Stimulated activated naive CD8-positive, alpha-beta T cell treated with anti-CD3 and anti-CD28 coated beads, Interleukin-15, Interleukin-2, amounts not matched to agents 100 U/mL and 50 U/mL, for 24 hours (primary cell): Measurements from ENCODE around the gene ARHGEF4.
A peak's percentile ranks its signal among the peaks of the same experiment; 100 is the strongest.
"Not testable (repeated sequence)": the region's sequence is repeated elsewhere in the genome, so short reads cannot be mapped to it uniquely, and the experiment has no call there.

Source experiments
- ATAC-seq: fragments of 150-1000 bp; cut with Tn5 transposase; one replicate; pipeline ENCODE4 v1.10.0; 2021
- DNase-seq: peaks from one replicate; pipeline ENCODE4 v3.0.0; 2021

ARHGEF4 gene

DNA sequence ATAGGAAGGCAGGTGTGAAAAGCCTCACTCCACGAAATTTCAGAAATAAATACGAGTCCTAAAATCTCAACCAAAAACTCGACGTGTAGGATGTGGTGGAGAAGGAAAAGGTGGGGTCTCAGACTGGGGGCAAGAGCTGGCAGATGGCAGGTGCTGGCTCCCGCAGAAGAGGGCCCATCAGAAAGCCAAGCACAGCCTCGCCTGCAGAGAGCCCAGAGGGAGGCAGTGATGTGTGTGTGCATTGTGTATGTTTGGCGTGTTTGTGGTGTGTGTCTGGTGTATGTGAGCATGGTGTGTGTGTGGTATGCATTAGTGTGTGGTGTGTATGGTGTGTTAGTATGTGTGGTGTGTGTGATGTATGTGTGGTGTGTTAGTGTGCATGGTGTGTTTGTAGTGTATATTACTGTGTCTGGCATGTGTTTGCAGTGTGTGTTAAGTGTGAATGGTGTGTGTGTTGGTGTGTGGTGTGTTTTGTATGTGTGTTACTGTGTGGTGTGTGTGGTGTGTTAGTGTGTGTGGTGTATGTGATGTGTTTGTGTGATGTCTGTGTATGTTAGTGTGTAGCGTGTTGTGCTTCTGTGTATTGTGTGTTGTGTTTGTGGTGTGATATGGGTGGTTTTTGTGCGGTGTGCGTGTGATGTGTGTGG is 140.0 kb downstream of the ARHGEF4 start:
- no peak for DNase-seq
- ATAC-seq, result no peak

DNA sequence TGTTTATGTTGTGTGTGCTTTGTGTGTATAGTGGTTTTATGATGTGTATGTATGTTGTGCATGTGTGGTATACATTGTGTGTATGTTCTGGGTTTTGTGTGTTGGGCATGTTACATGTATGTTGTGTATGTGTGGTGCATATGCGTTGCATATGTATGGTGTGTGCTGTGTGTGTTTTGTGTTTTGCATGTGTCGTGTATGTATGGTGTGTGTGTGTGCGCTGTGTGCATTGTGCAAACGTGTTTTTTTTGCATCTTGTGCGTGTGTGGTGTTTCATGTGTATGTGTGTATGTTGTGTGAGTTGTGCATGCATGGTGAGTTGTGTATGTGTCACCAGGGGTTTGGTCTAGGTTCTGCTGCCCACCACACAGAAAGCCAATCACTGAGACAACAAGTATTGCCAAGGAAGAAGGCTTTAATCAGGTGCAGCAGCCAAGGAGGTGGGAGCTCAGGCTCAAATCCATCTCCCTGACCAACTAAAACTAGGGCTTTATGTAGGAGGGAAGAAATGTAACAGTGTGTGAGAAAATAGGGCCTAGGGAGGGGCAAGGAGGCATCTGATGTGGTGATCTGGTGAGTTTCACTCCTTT is 140.8 kb downstream of the ARHGEF4 start:
- ATAC-seq (no peak), DNase-seq (no peak)

DNA sequence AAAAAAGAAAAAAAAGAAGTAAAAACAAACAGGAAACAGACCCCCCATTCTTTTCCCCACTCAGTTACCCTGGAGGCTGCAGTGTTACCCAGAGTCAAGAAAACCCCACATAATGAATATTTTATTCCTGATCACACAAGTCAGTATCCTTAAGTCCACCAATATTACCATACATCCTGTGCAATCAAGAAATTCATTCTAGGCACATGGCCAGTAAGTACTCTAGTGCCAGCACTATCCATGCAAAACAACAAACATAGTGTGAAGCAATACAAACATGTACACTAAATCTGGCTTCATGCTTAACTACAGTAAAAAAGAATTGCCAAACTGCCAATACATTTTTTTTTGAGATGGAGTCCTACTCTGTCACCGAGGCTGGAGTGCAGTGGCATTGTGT is 145.0 kb downstream of the ARHGEF4 start:
- ATAC-seq, result no peak
- no peak for DNase-seq

DNA sequence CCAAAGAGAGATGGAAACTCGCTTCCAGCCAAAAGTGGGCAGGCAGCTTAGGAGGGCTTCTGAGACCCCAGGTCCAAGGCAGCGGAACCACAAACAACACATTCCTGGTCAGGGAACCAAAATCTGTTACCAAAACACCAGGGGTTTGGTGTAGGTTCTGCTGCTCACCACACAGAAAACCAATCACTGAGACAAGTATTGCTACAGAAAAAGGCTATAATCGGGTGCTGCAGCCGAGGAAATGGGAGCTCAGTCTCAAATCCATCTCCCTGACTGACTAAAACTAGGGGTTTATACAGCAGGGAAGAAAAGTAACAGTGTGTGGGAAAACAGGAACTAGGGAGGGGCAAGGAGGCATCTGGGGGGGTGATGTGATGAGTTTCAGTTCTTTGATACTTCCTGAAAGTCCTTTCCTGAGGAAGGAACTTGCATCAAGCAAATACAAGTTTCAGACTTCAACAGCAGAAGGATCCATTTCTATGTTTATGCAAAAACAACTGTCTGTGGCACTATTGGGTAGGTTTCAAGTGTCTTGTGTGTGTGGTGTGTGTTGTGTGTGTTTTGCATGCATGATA is 148.6 kb downstream of the ARHGEF4 start:
- DNase-seq (no peak), ATAC-seq (no peak)

DNA sequence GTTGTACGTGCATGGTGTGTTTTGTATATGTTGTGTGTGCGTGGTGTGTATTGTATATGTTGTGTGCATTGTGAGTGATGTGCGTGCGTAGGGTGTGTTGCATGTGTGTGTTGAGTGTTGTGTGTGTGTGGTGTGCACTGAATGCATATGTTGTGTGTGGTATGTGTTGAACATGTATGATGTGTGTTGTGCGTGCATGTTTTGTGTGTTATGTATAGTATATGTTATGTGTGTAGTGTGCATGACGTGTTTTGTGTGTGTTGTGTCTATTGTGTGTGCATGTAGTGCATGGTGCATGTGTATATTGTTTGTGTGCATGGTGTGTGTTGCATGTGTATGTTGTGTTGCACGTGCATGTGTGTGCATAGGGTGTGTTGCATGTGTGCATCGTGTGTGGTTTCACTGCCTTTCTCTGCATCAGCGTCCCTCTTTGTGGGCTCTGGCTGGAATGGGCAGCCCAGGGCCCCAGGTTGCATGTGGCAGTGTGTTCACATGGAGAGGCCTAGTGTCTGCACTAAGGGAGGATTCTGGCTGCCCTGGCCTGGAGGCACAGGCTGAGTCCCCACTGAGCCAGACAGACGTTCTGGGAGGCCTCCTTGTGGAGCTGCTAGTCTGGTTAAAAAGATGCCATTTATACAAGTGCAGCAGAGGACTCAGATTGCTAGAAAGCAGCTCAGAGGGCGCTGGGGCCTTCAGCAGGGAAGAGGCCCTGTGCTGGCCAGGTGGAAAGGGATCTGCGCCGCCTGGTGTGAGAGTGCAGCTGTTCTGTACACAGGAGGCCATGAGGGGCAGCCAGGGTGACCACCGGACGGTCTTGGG is 149.3 kb downstream of the ARHGEF4 start:
- ATAC-seq (no peak), DNase-seq (no peak)

DNA sequence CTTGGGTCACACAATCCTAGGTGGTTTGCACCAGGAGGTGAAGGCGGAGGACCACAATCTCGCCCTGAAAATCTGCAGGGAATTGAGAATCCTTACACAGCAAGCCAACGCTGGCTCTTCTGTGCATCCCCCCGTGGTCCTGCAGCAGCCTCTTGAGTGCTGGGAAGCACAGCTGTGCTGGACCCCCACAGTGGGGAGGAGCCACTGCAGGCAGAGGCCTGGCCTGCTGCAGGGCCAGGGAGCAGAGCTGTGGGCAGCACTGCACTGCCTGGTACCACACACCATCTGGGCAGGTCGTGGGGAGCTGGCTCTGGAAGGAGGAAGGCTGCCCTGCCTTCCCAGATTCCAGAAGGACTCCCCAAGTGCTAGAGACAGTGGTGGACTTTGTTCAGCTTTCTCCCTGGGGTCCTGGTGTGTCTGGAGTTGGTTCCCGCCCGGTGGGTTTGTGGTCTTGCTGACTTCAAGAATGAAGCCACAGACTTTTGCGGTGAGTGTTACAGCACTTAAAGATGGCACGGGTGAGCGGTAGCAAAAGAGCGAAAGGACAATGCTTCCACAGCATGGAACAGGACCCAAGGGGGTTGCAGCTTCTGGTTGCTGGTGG is 150.3 kb downstream of the ARHGEF4 start:
- ATAC-seq, result no peak
- DNase-seq, result no peak

DNA sequence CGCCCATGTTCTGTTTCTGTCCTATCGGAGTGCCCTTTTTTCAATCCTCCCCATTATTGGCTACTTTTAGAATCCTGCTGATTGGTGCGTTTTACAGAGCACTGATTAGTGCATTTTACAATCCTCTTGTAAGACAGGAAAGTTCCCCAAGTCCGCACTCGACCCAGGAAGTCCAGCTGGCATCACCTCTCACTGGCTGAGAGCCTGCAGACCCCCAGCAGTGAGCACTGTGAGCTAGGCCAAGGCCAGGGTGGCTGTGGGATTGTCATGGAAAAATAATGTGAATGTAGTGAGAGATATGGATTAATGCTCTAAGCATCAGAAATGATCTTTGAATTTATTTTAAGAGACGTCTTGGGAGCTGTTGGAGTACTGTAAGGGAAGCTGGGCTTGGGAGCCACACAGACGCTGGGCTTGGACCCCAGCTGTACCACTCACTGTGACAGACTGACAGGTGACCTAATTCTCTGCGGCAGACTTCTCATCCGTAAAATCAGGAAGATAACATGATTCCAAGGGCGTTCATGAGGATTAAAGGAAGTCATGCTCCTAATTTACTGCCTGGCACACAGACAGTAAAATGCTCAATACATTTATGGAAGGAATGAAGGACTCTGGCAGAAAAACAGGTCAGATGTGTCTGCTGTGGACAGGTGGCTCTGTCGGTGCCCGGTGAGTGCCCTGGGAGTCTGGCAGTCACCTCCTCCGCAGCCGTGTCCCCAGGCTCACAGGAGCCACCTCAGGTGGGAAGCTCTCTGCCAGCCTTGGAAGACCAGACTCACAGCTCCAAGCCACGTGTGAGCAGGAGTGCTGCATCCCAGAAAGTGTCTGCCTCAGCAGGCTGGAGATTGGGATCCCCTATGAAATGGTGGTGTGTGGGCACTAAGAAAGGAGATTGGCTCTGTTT is 151.1 kb downstream of the ARHGEF4 start:
- no peak for DNase-seq
- no peak for ATAC-seq

DNA sequence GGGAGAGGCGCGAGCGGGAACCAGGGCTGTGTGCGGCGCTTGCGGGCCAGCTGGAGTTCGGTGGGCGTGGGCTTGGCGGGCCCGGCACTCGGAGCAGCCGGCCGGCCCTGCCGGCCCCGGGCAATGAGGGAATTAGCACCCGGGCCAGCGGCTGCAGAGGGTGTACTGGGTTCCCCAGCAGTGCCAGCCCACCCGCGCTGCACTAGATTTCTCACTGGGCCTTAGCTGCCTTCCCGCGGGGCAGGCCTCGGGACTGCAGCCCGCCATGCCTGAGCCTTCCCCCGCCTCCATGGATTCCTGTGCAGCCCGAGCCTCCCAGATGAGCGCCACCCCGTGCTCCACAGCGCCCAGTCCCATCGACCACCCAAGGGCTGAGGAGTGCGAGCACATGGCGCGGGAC is 154.7 kb downstream of the ARHGEF4 start:
- not testable (repeated sequence) for DNase-seq, ATAC-seq

DNA sequence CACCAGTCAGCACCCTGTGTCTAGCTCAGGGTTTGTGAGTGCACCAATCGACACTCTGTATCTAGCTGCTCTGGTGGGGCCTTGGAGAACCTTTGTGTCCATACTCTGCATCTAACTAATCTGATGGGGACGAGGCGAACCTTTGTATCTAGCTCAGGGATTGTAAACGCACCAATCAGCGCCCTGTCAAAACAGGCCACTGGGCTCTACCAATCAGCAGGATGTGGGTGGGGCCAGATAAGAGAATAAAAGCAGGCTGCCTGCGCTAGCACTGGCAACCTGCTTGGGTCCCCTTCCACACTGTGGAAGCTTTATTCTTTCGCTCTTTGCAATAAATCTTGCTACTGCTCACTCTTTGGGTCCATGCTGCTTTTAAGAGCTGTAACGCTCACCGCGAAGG is 155.3 kb downstream of the ARHGEF4 start:
- not testable (repeated sequence) for DNase-seq, ATAC-seq

DNA sequence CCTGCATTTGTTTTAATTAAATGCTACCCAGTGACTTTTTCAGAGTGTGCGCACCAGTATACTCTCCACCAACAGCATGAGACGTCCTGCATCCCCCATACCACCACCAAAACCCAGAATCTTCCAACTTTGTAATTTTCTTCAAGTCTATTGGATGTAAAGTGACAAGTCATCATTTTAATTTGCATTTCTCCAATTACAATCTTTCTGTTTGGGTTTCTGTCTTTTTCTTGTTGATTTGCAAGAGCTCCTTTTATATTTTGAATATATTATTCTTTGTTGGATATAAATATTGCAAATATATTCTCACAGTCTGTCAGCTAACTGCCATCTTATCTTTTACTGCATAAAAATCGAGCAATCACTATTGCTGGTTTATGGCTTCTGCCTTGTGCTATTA is 160.0 kb downstream of the ARHGEF4 start:
- no peak for ATAC-seq

DNA sequence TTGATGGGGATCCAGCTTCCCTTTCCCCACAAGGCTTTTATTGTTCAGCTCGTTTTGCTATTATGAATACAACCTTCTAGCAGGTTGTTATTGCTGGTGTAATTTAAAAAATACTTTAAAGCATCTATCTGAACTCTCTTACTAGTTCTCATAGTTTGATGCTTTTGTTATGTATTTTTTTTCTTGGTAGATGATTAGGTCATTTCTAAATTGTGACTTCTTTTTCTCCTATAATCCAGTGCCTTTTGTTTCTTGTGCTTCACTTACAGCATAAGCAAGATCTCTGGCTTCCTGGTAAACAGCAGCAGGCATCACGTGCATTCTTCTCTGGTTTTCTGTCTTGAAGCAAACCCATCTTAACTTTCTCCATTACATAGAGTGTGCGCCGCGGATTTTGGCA is 160.5 kb downstream of the ARHGEF4 start:
- DNase-seq (no peak), ATAC-seq (no peak)

More for the DNA sequence above, 160.0 kb downstream of the ARHGEF4 start:
- DNase-seq, result no peak

DNA sequence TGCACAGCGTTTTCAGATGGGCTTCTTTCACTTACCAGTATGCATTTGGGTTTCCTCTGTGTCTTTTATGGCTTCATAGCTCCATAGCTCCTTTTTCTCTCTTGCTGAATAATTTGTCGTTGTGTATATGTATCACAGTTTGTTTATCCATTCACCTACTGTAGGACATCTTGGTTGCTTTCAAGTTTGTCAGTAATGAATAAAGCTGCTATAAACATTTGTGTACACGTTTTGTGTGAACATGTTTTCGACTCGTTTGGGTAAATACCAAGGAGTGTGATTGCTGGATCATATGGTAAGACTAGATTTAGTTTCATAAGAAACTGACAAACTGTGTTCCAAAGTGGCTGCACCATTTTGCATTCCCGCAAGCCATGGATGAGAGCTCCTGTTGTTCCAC is 161.8 kb downstream of the ARHGEF4 start:
- ATAC-seq (no peak), DNase-seq (no peak)

DNA sequence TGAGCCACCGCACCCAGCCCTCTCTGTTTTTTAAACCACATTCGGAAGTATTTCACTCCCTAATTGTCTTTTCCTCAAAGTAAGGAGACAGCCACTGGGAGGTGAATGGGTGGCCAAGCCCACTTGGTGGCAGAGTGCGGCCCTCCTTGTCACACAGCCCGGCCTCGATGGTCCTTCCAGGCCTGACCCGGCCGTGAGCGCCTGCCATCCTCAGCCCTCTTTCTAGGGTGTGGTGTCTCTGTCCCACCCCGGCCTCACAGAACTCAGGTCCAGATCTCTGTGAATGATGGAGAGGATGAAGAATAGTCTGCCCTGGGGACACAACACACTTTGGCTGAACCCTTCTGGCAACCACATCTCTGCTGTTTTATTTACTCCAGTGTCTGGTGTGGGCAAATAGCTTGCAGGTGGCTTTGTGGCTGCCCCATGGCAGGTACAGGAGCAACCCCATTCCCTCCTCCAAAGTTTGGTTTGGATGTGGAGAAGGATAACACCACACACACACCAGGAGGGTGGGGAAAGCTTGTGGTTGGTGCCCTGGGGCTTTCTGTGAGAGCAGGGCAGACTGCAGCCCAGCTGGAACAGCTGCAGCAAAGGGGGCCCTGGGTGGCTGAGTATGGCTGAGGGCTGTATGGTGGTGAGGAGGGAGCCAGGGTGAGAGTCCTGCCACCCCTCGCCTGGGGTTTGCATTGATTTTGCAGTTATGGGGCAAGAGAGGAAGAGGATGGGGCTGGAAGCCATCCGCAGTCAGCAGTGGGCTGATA is 167.9 kb downstream of the ARHGEF4 start:
- ATAC-seq, result no peak

DNA sequence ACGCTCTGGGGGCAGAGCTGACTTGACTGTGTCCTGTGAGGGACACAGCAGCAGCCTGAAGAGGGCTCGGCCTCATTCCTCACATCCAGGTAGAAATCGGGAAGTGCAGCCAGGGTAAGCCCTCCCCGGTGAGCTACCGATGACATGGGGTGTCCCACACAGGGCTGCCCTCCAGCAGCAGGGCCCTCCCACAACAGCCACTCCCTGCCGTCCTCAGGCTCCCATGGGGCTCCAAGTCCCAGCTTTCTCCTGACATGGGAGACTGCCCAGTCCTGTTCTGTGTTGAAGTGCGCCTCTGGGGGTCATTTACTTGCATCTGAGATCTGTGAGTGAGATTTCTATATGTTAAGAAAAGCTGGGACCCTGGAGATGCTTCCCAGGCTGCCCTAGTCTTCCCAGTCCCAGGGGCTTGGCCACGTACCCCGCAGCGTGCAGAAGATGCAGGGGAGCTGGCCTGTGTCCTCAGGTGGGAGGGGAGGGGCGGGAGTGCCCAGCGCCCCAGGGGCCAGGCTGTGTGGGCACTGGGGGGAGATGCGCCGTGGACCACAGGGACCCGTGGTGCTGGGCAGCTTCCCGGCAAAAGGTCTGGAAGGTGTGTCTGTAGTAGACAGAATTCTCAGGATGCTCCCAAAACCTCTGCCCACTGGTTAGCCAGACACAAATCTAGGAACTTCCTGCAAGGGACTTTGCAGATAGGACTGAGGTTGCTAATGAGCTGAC is 168.7 kb downstream of the ARHGEF4 start:
- no peak for ATAC-seq

More for the DNA sequence above, 167.9 kb downstream of the ARHGEF4 start:
- no peak for DNase-seq

DNA sequence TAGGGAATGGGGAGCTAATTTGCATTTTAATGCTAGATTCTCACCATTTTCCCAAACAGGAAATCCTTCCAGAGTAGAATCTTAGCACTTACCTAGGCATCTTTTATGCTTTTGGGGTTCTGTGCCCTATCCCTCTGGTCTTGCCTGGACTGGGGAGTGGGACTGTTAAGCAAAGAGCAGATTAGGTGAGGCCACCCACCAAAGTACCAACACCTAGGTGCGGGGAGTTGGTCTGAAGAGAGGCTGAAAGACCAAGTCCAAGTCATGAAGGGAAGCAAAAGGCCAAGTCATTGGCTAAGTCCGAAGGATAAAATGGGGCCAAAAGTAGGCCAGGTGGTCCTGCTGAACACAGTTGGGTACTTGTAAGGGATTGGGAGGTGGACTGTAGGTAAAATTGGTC is 169.8 kb downstream of the ARHGEF4 start:
- ATAC-seq (no peak), DNase-seq (no peak)

More for the DNA sequence above, 168.7 kb downstream of the ARHGEF4 start:
- no peak for DNase-seq

DNA sequence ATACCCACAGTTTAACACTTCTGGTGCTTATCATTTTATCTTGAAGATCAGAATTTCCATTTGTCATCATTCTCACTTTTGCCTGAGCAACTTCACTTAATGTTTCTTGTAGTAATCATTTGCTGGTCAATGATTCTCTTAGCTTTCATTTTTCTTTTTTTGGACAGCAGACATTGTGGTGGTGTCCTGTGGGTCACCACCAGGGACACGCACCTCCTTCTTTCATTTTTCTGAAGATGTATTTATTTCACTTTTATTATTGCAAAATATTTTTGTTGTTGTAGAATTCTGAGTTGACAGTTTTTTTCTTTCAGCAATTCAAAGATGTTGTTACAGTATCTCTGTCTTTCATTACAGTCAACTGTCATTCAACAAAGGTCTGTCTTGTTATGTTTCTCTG is 172.3 kb downstream of the ARHGEF4 start:
- ATAC-seq (no peak), DNase-seq (no peak)

DNA sequence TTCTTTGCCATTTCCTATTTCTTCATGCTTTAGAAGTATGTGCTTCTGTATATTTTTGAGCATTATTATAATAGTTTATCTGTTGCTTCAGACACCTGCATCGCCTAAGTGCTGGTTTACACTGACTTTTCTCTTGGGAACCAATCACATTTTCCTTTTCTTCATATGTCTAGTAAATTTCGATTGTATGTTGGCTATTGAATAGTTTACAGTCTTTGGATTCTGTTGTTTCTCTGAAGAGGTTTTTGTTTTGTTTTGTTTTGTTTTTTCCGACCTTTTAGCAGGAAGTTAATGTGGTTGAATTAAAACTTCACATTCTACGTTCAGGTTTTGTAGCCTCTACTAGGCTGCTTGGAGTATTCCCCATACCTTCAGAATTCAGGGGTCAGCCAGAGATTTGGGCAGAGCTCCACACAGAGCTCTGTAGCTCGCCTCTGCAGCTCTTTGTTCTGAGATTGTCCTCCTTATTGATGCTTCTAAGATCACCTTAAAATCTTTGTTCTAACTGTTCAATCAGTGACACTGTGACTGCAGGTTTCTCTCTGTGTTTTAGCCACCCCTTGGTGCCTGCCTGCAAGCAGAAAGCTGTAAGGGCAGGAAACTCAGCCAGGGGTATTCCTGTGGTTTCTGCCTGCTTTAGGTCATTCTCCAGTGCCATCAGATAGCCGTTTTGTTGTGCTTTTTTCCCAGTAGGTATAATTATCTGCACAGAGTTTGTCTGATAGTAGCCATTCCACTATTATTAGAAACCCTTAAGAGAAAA is 173.2 kb downstream of the ARHGEF4 start:
- DNase-seq (no peak), ATAC-seq (no peak)

DNA sequence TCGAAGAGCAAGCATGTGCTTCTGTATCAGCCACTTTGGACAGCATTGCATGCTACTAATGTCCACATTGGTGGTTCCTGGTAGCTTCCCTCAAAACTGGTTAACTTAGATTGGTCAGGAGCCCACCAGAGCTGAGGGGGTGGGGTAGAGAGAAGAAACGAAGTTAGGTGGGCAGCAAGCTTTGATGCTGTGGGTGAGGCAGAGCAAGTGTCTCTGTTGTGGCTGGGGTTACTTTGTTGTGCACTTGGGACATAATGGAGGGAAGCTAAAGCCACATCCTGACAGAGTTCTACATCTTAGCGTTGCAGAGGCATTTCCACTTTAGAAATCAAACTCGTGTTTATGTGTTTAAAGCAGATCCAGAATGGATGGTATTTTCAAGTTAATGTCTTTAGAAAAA is 173.9 kb downstream of the ARHGEF4 start:
- ATAC-seq (peak; percentile 40), DNase-seq (no peak)

DNA sequence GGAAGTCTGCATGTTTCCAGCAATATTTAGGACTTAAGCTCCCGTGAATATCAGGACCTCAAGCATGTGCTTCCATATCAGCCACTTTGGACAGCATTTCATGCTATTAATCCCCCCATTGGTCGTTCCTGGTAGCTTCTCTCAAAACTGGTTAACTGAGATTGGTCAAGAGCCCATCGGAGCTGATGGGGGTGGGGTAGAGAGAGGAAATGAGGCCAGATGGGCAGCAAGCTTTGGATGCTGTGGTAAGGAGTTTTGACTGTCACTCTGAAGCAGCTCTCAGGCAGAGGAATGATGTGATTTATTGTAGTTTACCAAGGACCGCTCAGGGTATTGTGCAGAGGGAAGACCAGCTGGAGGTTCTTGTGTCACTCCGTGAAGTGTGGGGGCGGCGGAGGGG is 174.8 kb downstream of the ARHGEF4 start:
- DNase-seq, result no peak
- no peak for ATAC-seq
